ENCODE measurements around the gene TTLL11. TPM values are rescaled to one million over a fixed set of nuclear protein-coding genes. Genes with fewer than 3 reads are reported as not detected.
A peak's percentile ranks its signal among the peaks of the same experiment; 100 is the strongest.

TTLL11 gene
- total and polyA plus RNA-seq, 2 experiments from 2014 or later: 5.1 to 6.3 TPM

DNA sequence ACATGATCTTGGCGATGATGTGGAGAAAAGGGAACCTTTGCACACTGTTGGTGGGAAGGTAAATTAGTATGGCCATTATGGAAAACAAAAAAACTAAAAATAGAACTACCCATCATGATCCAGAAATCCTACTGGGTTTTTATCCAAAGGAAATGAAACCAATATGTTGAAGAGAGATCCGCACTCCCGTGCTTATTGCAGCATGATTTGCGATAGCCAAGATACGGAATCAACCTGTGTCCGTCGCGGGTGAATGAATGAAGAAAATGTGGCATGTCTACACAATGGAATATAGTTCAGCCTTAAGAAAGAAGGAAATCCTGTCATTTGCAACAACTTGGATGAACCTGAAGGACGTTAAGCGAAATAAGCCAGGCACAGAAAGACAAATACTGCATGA lies 84.5 kb downstream of the TTLL11 start:
- Histone ChIP-seq H3K9me2 (ENCODE audit: insufficient read depth) (no peaks in the 10 kb centered on the region), H3K79me2 (ENCODE audit: insufficient read depth) (no peaks in the 10 kb centered on the region), H3K4me2 (ENCODE audit: unreplicated experiment) (no peak overlapping the region), H3K36me3 (ENCODE audit: low read depth) (no peaks in the 10 kb centered on the region), H3K4me3 (no peak overlapping the region), H3F3A (ENCODE audit: insufficient read depth) (no peaks in the 10 kb centered on the region), H3K9ac (no peak overlapping the region), H3K27ac (no peak overlapping the region), H3K27me3 (replicated peaks; ENCODE audit: insufficient read depth) (no peaks in the 10 kb centered on the region), H2AFZ (no peak overlapping the region), H4K20me1 (ENCODE audit: insufficient read depth) (no peaks in the 10 kb centered on the region), H3K9me3 (ENCODE audit: low read depth) (no peaks in the 10 kb centered on the region), H3K4me1 (ENCODE audit: insufficient read depth) (0 out of 2 replicates have a peak, but pooled peaks cover 4% of the 10 kb centered on the region)
- no peak for TF ChIP-seq EZH2phosphoT487 (IDR thresholded peaks at IDR 0.05; ENCODE audit: insufficient read depth, low read depth)
- TF ChIP-seq EZH2 (IDR thresholded peaks at IDR 0.05; ENCODE audit: insufficient read depth, poor library complexity, severe bottlenecking): no peak
- DNase-seq: no peak
- 65 to 73% methylated on average over 10 of the region's 10 CpGs for WGBS, 2 experiments (ENCODE audit: low coverage in 1 of 2, low lambda C conversion rate in 2 of 2, missing lambda C conversion rate in 2 of 2)
- in situ Hi-C loops (cut with MboI): loop anchor here (10.0 kb wide), 1 partner anchor 324 kb away; no protein-coding TSS in a partner anchor

DNA sequence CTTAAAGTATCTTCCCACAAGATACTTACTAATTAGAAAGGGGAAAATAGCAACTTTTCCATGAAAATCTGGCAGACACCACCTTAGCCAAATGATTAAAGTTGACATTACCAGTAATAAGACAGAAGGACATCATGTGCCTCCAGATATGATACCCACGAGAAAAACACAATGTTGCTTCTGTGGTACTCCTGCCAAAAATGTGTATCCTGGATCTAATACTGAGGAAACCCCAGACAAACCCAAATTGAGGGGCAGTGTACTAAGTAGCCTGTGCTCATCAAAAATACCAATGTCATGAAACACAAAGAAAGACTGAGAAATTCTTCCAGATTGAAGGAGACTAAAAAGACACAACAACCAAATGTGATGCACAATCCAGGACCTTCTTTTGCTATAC lies 85.3 kb downstream of the TTLL11 start:
- Histone ChIP-seq H3K9me2 (ENCODE audit: insufficient read depth) (no peaks in the 10 kb centered on the region), H3K9ac (no peak overlapping the region), H3K79me2 (ENCODE audit: insufficient read depth) (no peaks in the 10 kb centered on the region), H3K36me3 (ENCODE audit: low read depth) (no peaks in the 10 kb centered on the region), H3K4me1 (ENCODE audit: insufficient read depth) (0 out of 2 replicates have a peak, but pooled peaks cover 4% of the 10 kb centered on the region), H3K4me3 (no peak overlapping the region), H2AFZ (no peak overlapping the region), H3K27me3 (replicated peaks; ENCODE audit: insufficient read depth) (no peaks in the 10 kb centered on the region), H3F3A (ENCODE audit: insufficient read depth) (no peaks in the 10 kb centered on the region), H3K27ac (no peak overlapping the region), H4K20me1 (ENCODE audit: insufficient read depth) (no peaks in the 10 kb centered on the region), H3K9me3 (ENCODE audit: low read depth) (no peaks in the 10 kb centered on the region), H3K4me2 (ENCODE audit: unreplicated experiment) (no peak overlapping the region)
- no peak for DNase-seq
- in situ Hi-C loops (cut with MboI): loop anchor here (10.0 kb wide), 1 partner anchor 323 kb away; no protein-coding TSS in a partner anchor
- 12 to 22% methylated on average over 1 of the region's 1 CpG for WGBS, 2 experiments (ENCODE audit: low coverage in 1 of 2, low lambda C conversion rate in 2 of 2, missing lambda C conversion rate in 2 of 2)
- TF ChIP-seq EZH2 (IDR thresholded peaks at IDR 0.05; ENCODE audit: insufficient read depth, poor library complexity, severe bottlenecking) (no peak), EZH2phosphoT487 (IDR thresholded peaks at IDR 0.05; ENCODE audit: insufficient read depth, low read depth) (no peak)

DNA sequence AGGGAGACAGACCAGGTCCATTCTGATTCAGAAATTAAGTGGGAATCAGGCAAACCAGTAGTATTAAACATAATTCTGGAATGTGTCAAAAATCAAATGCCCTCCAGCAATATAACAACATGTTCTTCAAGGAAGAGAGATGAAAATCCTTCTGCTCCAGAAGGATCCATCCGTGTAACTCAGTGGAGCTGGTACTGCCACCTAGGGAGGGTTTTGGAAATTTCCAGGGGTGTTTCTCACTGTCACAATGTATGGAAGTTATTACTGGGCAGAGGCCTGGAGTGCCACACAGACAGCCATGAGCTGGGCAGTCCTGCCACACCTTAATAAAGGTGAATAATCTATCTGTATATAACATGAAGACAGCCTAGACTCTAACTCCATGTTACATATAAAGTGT lies 87.5 kb downstream of the TTLL11 start:
- peaks cover 10% of the 10 kb centered on the region for H3K4me1 ChIP-seq (ENCODE audit: insufficient read depth)
- H3K9ac ChIP-seq: no peak overlapping the region
- no peaks in the 10 kb centered on the region for H3K9me2 ChIP-seq (ENCODE audit: insufficient read depth)
- no peak overlapping the region for H3K4me2 ChIP-seq (ENCODE audit: unreplicated experiment)
- no peaks in the 10 kb centered on the region for H4K20me1 ChIP-seq (ENCODE audit: insufficient read depth)
- H3F3A ChIP-seq (ENCODE audit: insufficient read depth): no peaks in the 10 kb centered on the region
- peak; percentile 63 for DNase-seq
- H3K79me2 ChIP-seq (ENCODE audit: insufficient read depth): no peaks in the 10 kb centered on the region
- TF ChIP-seq EZH2 (IDR thresholded peaks at IDR 0.05; ENCODE audit: insufficient read depth, poor library complexity, severe bottlenecking): no peak
- TF ChIP-seq EZH2phosphoT487 (IDR thresholded peaks at IDR 0.05; ENCODE audit: insufficient read depth, low read depth): no peak
- 43 to 68% methylated on average over 1 of the region's 1 CpG for WGBS, 2 experiments (ENCODE audit: low coverage in 1 of 2, low lambda C conversion rate in 2 of 2, missing lambda C conversion rate in 2 of 2)
- no peak overlapping the region for H2AFZ ChIP-seq
- in situ Hi-C loops (cut with MboI): loop anchor here (10.0 kb wide), 1 partner anchor 321 kb away; no protein-coding TSS in a partner anchor
- no peaks in the 10 kb centered on the region for H3K36me3 ChIP-seq (ENCODE audit: low read depth)
- no peak overlapping the region for H3K27ac ChIP-seq
- no peaks in the 10 kb centered on the region for H3K27me3 ChIP-seq (replicated peaks; ENCODE audit: insufficient read depth)
- no peak overlapping the region for H3K4me3 ChIP-seq
- H3K9me3 ChIP-seq (ENCODE audit: low read depth): no peaks in the 10 kb centered on the region

DNA sequence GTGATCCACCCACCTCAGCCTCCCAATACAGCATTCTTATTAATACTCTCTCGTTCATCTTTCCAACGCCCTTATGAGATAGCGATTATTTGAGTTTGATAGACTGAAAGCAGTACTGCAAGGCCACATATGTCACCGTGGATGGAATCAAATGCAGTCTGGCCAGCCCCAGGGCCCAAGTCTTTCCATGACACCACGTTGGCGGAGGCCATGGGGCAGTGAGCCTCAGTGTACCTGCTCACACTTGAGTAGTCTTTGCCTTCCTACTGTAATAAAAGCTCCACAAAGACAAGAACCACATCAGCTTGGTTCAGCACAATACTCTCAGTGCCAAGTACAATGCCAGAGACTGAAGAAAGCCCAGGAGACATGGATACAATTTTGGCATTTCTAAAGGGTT lies 88.5 kb downstream of the TTLL11 start:
- Histone ChIP-seq H3K36me3 (ENCODE audit: low read depth) (no peaks in the 10 kb centered on the region), H3K4me3 (no peak overlapping the region), H3K9ac (no peak overlapping the region), H3F3A (ENCODE audit: insufficient read depth) (no peaks in the 10 kb centered on the region), H4K20me1 (ENCODE audit: insufficient read depth) (no peaks in the 10 kb centered on the region), H3K4me1 (ENCODE audit: insufficient read depth) (peaks cover 10% of the 10 kb centered on the region), H3K9me3 (ENCODE audit: low read depth) (no peaks in the 10 kb centered on the region), H3K4me2 (ENCODE audit: unreplicated experiment) (no peak overlapping the region), H3K9me2 (ENCODE audit: insufficient read depth) (no peaks in the 10 kb centered on the region), H3K27ac (no peak overlapping the region), H3K79me2 (ENCODE audit: insufficient read depth) (no peaks in the 10 kb centered on the region), H2AFZ (no peak overlapping the region), H3K27me3 (replicated peaks; ENCODE audit: insufficient read depth) (no peaks in the 10 kb centered on the region)
- no peak for DNase-seq
- WGBS, 2 experiments (ENCODE audit: low coverage in 1 of 2, low lambda C conversion rate in 2 of 2, missing lambda C conversion rate in 2 of 2): 90% methylated on average over 6 of the region's 6 CpGs
- in situ Hi-C loops (cut with MboI): loop anchor here (10.0 kb wide), 1 partner anchor 320 kb away; no protein-coding TSS in a partner anchor
- TF ChIP-seq EZH2 (IDR thresholded peaks at IDR 0.05; ENCODE audit: insufficient read depth, poor library complexity, severe bottlenecking) (no peak), EZH2phosphoT487 (IDR thresholded peaks at IDR 0.05; ENCODE audit: insufficient read depth, low read depth) (no peak)
